Measurements from ENCODE around the gene QARS1. TPM values are rescaled to one million over a fixed set of nuclear protein-coding genes. Genes with fewer than 3 reads are reported as not detected.

Gene QARS1
- total and polyA plus RNA-seq, 2 donors (not counting 1 experiment from before 2014, with no cell fraction given) = 282 to 426 TPM

DNA sequence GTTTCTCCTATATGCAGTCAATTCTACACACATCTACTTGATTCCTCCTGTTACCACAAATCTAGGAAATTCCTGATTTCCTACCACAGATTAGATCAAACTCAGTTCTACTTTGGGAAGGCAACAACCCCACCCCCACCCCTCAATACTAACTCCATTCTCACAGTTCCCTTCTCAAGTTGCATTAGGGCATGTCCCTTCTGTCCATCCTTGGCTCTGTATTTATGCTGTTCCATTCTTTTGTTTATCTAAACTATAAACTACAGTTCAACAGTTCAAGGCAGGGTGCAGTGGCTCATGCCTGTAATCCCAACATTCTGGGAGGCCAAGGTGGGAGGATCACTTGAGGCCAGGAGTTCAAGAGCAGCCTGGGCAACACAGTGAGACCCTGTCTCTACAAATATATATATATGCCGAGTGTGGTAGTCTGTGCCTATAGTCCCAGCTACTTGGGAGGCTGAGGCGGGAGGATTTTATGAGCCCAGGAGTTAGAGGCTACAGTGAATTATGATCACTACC, 50.2 kb downstream of the QARS1 start:
- Histone ChIP-seq H3K36me3 (replicated peaks in 1 of 2; ENCODE audit: control extremely low read depth in 1 of 2, control insufficient read depth in 1 of 2, extremely low read depth in 1 of 2, insufficient read depth in 2 of 2, low read length in 1 of 2) (peaks cover 0 to 54% of the 10 kb centered on the region in 2 experiments), H3K9ac (ENCODE audit: low read length) (no peak overlapping the region), H3K4me3 (ENCODE audit: control extremely low read depth in 1 of 5, extremely low read depth in 1 of 5, insufficient read depth in 1 of 5, low read depth in 2 of 5, low read length in 4 of 5) (no peak overlapping the region), H2AFZ (ENCODE audit: insufficient read depth, low read depth, low read length, poor library complexity, severe bottlenecking) (no peak overlapping the region), H3K27me3 (replicated peaks in 1 of 4; ENCODE audit: control extremely low read depth in 1 of 4, control insufficient read depth in 3 of 4, insufficient read depth in 4 of 4, low read length in 3 of 4) (no peaks in the 10 kb centered on the region), H3K79me2 (ENCODE audit: control insufficient read depth, insufficient read depth, low read length) (peaks cover 33% of the 10 kb centered on the region), H3K9me3 (ENCODE audit: control extremely low read depth in 1 of 3, control insufficient read depth in 2 of 3, insufficient read depth in 1 of 3, low read length in 2 of 3) (no peaks in the 10 kb centered on the region), H3K27ac (ENCODE audit: low read length in 2 of 2) (no peak overlapping the region), H3K4me2 (replicated peaks; ENCODE audit: low read depth, low read length, poor library complexity, severe bottlenecking) (no peak overlapping the region), H3K4me1 (ENCODE audit: control insufficient read depth in 2 of 2, insufficient read depth in 2 of 2, low read length in 2 of 2) (no peaks in the 10 kb centered on the region), H4K20me1 (ENCODE audit: control insufficient read depth, insufficient read depth, low read length, poor library complexity, severe bottlenecking) (peaks cover 39% of the 10 kb centered on the region)
- WGBS (ENCODE audit: insufficient coverage) = no CpG with 5 or more reads among the region's 2 CpGs
- intact Hi-C loops (cut with micrococcal nuclease) = no loop called here
- no peak overlapping the region for H3K27ac Mint-ChIP-seq
- TF ChIP-seq EZH2 (IDR thresholded peaks at IDR 0.05; ENCODE audit: borderline replicate concordance, insufficient read depth, low read depth, low read length, poor library complexity, severe bottlenecking) (no peak), CTCF (IDR thresholded peaks at IDR 0.05) (no peak)
- DNase-seq (no peak), ATAC-seq (ENCODE audit: low read depth) (no peak)
- H3K9me3 Mint-ChIP-seq (ENCODE audit: insufficient read depth) = no peaks in the 10 kb centered on the region
- ChIA-PET CTCF (no interaction called here), POLR2A (no interaction called here)
- H3K4me3 Mint-ChIP-seq = no peak overlapping the region
- no peaks in the 10 kb centered on the region for H3K27me3 Mint-ChIP-seq
- H3K4me1 Mint-ChIP-seq = no peaks in the 10 kb centered on the region

DNA sequence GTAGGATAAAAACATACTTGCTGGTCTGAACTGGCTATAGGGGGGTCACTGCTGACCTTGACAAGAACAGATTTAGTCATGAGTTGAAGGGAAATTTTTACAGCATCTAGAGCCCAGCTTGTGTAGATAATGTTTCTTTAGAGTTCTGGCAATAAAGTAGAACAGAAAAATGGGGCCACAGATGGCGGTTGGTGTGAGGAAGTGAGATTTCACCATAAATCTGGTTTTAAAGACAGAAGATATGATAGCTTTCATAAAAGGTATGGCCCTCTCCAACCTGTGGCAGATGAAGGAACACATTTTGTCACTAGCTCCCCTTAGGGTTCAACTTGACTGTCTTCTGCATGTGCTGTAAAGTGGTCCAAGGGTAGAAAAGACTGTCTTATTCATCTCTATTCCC, 51.0 kb downstream of the QARS1 start:
- Mint-ChIP-seq H3K4me1 (no peaks in the 10 kb centered on the region), H3K9me3 (ENCODE audit: insufficient read depth) (no peaks in the 10 kb centered on the region), H3K27me3 (no peaks in the 10 kb centered on the region), H3K4me3 (no peak overlapping the region), H3K27ac (no peak overlapping the region)
- Histone ChIP-seq H3K36me3 (replicated peaks in 1 of 2; ENCODE audit: control extremely low read depth in 1 of 2, control insufficient read depth in 1 of 2, extremely low read depth in 1 of 2, insufficient read depth in 2 of 2, low read length in 1 of 2) (peaks cover 0 to 54% of the 10 kb centered on the region in 2 experiments), H4K20me1 (ENCODE audit: control insufficient read depth, insufficient read depth, low read length, poor library complexity, severe bottlenecking) (peaks cover 39% of the 10 kb centered on the region), H3K9me3 (ENCODE audit: control extremely low read depth in 1 of 3, control insufficient read depth in 2 of 3, insufficient read depth in 1 of 3, low read length in 2 of 3) (no peaks in the 10 kb centered on the region), H3K27me3 (replicated peaks in 1 of 4; ENCODE audit: control extremely low read depth in 1 of 4, control insufficient read depth in 3 of 4, insufficient read depth in 4 of 4, low read length in 3 of 4) (no peaks in the 10 kb centered on the region), H3K4me1 (ENCODE audit: control insufficient read depth in 2 of 2, insufficient read depth in 2 of 2, low read length in 2 of 2) (no peaks in the 10 kb centered on the region), H3K9ac (ENCODE audit: low read length) (no peak overlapping the region), H3K4me3 (ENCODE audit: control extremely low read depth in 1 of 5, extremely low read depth in 1 of 5, insufficient read depth in 1 of 5, low read depth in 2 of 5, low read length in 4 of 5) (no peak overlapping the region), H3K4me2 (replicated peaks; ENCODE audit: low read depth, low read length, poor library complexity, severe bottlenecking) (no peak overlapping the region), H3K27ac (ENCODE audit: low read length in 2 of 2) (no peak overlapping the region), H3K79me2 (ENCODE audit: control insufficient read depth, insufficient read depth, low read length) (peaks cover 31% of the 10 kb centered on the region), H2AFZ (ENCODE audit: insufficient read depth, low read depth, low read length, poor library complexity, severe bottlenecking) (no peak overlapping the region)
- ATAC-seq (ENCODE audit: low read depth) = no peak
- ChIA-PET CTCF (no interaction called here), POLR2A (no interaction called here)
- no peak for DNase-seq
- intact Hi-C loops (cut with micrococcal nuclease) = no loop called here
- no peak for TF ChIP-seq CTCF (IDR thresholded peaks at IDR 0.05)
- TF ChIP-seq EZH2 (IDR thresholded peaks at IDR 0.05; ENCODE audit: borderline replicate concordance, insufficient read depth, low read depth, low read length, poor library complexity, severe bottlenecking) = no peak
- 50% methylated on average over 1 of the region's 1 CpG for WGBS (ENCODE audit: insufficient coverage)

Small RNA genes lying within 50 kb of the gene (small RNA-seq; reads per million reads assigned to genes)
- gene RN7SL182P (ENCODE audit: insufficient read length, low read depth, low replicate concordance) = not detected

Other genes starting within 250 kb of the QARS1 start
- 11.6 and 12.2 TPM in 2 replicates for gene SLC25A20, start 205.9 kb downstream of the QARS1 start, total RNA-seq
- 5.7 and 19.9 TPM in 2 replicates for gene SLC25A20, start 205.9 kb downstream of the QARS1 start, polyA plus RNA-seq
- gene ARIH2, start 185.9 kb downstream of the QARS1 start, total RNA-seq = 148 and 162 TPM in 2 replicates
- gene ARIH2, start 185.9 kb downstream of the QARS1 start, polyA plus RNA-seq = 114 and 139 TPM in 2 replicates
- 48.5 and 56.4 TPM in 2 replicates for gene P4HTM, start 114.5 kb downstream of the QARS1 start, total RNA-seq
- gene P4HTM, start 114.5 kb downstream of the QARS1 start, polyA plus RNA-seq = 58.3 and 70.6 TPM in 2 replicates
- gene WDR6, start 97.4 kb downstream of the QARS1 start, total RNA-seq = 270 and 287 TPM in 2 replicates
- gene WDR6, start 97.4 kb downstream of the QARS1 start, polyA plus RNA-seq = 317 and 321 TPM in 2 replicates
- gene DALRD3, start 86.2 kb downstream of the QARS1 start, total RNA-seq = 56.8 and 57.2 TPM in 2 replicates
- 59.8 and 82.6 TPM in 2 replicates for gene DALRD3, start 86.2 kb downstream of the QARS1 start, polyA plus RNA-seq
- gene NDUFAF3, start 82.6 kb downstream of the QARS1 start, total RNA-seq = 67.0 and 67.5 TPM in 2 replicates
- 34.9 and 61.0 TPM in 2 replicates for gene NDUFAF3, start 82.6 kb downstream of the QARS1 start, polyA plus RNA-seq
- gene IMPDH2, start 75.4 kb downstream of the QARS1 start, total RNA-seq = 186 and 193 TPM in 2 replicates
- 171 and 205 TPM in 2 replicates for gene IMPDH2, start 75.4 kb downstream of the QARS1 start, polyA plus RNA-seq
- gene QRICH1, start 10.7 kb downstream of the QARS1 start, total RNA-seq = 187 and 196 TPM in 2 replicates
- 179 and 223 TPM in 2 replicates for gene QRICH1, start 10.7 kb downstream of the QARS1 start, polyA plus RNA-seq
- 87.3 and 89.9 TPM in 2 replicates for gene USP19, start 16.1 kb upstream of the QARS1 start, total RNA-seq
- 56.3 and 73.5 TPM in 2 replicates for gene USP19, start 16.1 kb upstream of the QARS1 start, polyA plus RNA-seq
- 0.05 and 0.74 TPM in 2 replicates for gene LAMB2, start 28.3 kb upstream of the QARS1 start, total RNA-seq
- 0.25 and 0.67 TPM in 2 replicates for gene LAMB2, start 28.3 kb upstream of the QARS1 start, polyA plus RNA-seq
- 29.7 and 30.0 TPM in 2 replicates for gene CCDC71, start 61.6 kb upstream of the QARS1 start, total RNA-seq
- gene CCDC71, start 61.6 kb upstream of the QARS1 start, polyA plus RNA-seq = 13.4 and 15.6 TPM in 2 replicates
- gene KLHDC8B, start 66.8 kb upstream of the QARS1 start, total RNA-seq = 1.9 and 3.6 TPM in 2 replicates
- 0.43 and 0.79 TPM in 2 replicates for gene KLHDC8B, start 66.8 kb upstream of the QARS1 start, polyA plus RNA-seq
- 7.8 and 10.4 TPM in 2 replicates for gene C3orf62, start 172.5 kb upstream of the QARS1 start, total RNA-seq
- 6.8 and 8.7 TPM in 2 replicates for gene C3orf62, start 172.5 kb upstream of the QARS1 start, polyA plus RNA-seq
- 113 and 116 TPM in 2 replicates for gene USP4, start 235.3 kb upstream of the QARS1 start, total RNA-seq
- 60.3 and 71.7 TPM in 2 replicates for gene USP4, start 235.3 kb upstream of the QARS1 start, polyA plus RNA-seq

Data from B cell (primary cell).